Measurements from ENCODE around the gene SPRYD7.

The SPRYD7 gene

DNA sequence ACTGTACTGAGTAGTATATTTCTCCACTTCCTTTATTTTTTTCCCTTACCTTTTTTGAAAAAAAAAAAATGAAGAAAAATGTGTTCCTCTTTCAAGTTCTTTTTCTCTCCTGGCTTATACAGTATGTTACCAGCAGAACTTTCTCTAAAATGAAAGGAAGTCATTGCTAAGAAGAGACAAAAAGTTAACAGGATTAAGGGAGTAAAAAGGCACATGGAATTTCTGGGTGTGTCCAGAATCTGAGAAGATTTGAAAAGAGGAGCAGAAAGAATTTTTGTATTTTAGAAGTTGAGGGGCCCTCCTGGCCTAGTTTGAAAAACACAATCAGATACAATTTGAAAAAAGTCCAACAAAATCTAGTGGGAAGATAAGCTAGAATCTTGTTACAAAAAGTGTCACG lies 39.7 kb upstream of the SPRYD7 start:
- no peak overlapping the region for H3K27ac Mint-ChIP-seq
- TF ChIP-seq, protein P1, sequence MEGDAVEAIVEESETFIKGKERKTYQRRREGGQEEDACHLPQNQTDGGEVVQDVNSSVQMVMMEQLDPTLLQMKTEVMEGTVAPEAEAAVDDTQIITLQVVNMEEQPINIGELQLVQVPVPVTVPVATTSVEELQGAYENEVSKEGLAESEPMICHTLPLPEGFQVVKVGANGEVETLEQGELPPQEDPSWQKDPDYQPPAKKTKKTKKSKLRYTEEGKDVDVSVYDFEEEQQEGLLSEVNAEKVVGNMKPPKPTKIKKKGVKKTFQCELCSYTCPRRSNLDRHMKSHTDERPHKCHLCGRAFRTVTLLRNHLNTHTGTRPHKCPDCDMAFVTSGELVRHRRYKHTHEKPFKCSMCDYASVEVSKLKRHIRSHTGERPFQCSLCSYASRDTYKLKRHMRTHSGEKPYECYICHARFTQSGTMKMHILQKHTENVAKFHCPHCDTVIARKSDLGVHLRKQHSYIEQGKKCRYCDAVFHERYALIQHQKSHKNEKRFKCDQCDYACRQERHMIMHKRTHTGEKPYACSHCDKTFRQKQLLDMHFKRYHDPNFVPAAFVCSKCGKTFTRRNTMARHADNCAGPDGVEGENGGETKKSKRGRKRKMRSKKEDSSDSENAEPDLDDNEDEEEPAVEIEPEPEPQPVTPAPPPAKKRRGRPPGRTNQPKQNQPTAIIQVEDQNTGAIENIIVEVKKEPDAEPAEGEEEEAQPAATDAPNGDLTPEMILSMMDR (IDR thresholded peaks at IDR 0.05) = no peak
- H3K9me3 Mint-ChIP-seq = no peaks in the 10 kb centered on the region
- H3K4me1 Mint-ChIP-seq = peaks cover 8% of the 10 kb centered on the region
- H3K27me3 Mint-ChIP-seq (ENCODE audit: low read depth, poor library complexity) = peaks cover 10% of the 10 kb centered on the region
- no peaks in the 10 kb centered on the region for H3K36me3 Mint-ChIP-seq (ENCODE audit: low read depth)
- H3K4me3 Mint-ChIP-seq = no peak overlapping the region
- DNase-seq = no peak

DNA sequence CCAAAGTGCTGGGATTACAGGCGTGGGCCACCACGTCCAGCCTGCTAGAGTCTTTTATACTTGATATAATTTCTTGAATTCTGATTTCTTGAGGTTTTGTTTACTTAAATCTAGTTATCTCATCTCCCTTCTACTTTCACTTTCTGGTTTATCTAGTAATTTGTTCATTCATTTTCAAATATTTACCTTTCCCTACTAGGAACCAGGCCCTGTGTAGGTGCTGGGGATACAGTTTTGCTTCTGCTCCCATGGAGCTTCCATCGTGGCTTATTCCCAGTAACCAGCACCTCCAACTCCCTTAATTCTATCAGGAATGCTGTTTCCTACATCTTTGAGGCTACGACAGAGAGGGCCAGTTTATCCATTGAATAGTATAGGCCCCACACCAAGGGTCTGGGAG lies 36.6 kb upstream of the SPRYD7 start:
- TF ChIP-seq, protein P1 (IDR thresholded peaks at IDR 0.05) = no peak
- Mint-ChIP-seq H3K4me3 (no peak overlapping the region), H3K9me3 (peaks cover 5% of the 10 kb centered on the region), H3K4me1 (no peaks in the 10 kb centered on the region), H3K27me3 (ENCODE audit: low read depth, poor library complexity) (peaks cover 6% of the 10 kb centered on the region), H3K27ac (no peak overlapping the region), H3K36me3 (ENCODE audit: low read depth) (no peaks in the 10 kb centered on the region)
- DNase-seq = no peak

DNA sequence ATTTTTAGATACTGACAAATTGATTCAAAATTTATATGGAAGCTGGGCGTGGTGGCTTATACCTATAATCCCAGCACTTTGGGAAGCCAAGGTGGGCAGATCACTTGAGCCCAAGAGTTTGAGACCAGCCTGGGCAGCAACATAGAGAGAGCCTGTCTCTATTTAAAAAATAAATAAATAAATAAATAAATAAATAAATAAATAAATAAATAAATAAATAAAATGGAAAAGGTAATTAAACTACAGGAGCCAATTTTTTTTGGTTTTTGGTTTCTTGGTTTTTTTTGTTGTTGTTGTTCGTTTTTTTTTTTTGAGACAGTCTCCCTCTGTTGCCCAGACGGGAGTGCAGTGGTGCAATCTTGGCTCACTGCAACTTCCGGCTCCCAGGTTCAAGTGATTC lies 31.3 kb upstream of the SPRYD7 start:
- no peaks in the 10 kb centered on the region for H3K4me1 Mint-ChIP-seq
- peaks cover 42% of the 10 kb centered on the region for H3K9me3 Mint-ChIP-seq
- H3K36me3 Mint-ChIP-seq (ENCODE audit: low read depth) = peaks cover 28% of the 10 kb centered on the region
- H3K27me3 Mint-ChIP-seq (ENCODE audit: low read depth, poor library complexity) = peaks cover 3% of the 10 kb centered on the region
- no peak overlapping the region for H3K4me3 Mint-ChIP-seq
- no peak for DNase-seq
- TF ChIP-seq, protein P1 (IDR thresholded peaks at IDR 0.05) = no peak
- H3K27ac Mint-ChIP-seq = no peak overlapping the region

DNA sequence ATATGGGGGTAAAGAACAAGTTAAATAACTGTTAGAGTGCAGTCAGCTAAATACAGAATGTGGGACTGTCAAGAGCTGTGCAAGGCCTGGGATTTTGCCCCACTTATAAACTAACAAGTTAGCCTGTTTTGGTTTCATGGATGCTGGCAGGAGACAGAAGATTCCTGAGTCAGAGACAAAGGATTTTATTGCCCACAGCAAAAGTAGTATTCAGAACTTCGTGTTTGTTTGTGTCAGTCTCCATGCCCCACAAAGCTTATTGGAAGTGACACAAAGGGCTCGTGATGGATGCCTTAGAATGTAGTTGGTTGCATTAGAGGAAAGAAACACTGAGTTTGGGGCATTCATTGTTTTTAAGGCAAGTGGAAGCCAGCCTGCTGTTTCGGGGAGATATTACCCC lies 22.2 kb upstream of the SPRYD7 start:
- peaks cover 26% of the 10 kb centered on the region for H3K36me3 Mint-ChIP-seq (ENCODE audit: low read depth)
- DNase-seq = no peak
- no peaks in the 10 kb centered on the region for H3K4me1 Mint-ChIP-seq
- no peak overlapping the region for H3K27ac Mint-ChIP-seq
- H3K9me3 Mint-ChIP-seq = peaks cover 45% of the 10 kb centered on the region
- no peak overlapping the region for H3K4me3 Mint-ChIP-seq
- TF ChIP-seq, protein P1 (IDR thresholded peaks at IDR 0.05) = no peak
- peaks cover 23% of the 10 kb centered on the region for H3K27me3 Mint-ChIP-seq (ENCODE audit: low read depth, poor library complexity)

DNA sequence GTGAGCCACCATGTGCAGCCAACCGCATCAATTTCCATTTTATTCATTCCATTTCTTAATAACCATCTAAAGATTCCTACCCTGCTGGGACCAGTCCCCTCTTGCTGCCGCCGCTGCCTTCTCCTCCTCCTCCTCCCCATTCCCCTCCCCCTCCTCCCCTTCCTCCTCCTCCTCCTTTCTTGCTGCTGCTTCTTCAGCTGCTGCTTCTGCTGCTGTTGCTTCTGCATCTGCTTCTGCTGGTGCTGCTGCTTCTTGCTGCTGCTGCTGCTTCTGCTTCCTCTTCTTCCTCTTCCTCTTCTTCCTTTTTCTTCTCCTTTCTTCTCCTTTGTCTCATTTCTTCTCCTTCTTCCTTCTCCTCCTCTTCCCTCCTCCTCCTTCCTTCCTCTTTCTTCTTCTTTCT lies 20.0 kb upstream of the SPRYD7 start:
- TF ChIP-seq, protein P1 (IDR thresholded peaks at IDR 0.05) = no peak
- Mint-ChIP-seq H3K27me3 (ENCODE audit: low read depth, poor library complexity) (peaks cover 24% of the 10 kb centered on the region), H3K9me3 (peaks cover 23% of the 10 kb centered on the region), H3K27ac (no peak overlapping the region), H3K36me3 (ENCODE audit: low read depth) (peaks cover 14% of the 10 kb centered on the region), H3K4me1 (no peaks in the 10 kb centered on the region), H3K4me3 (no peak overlapping the region)
- no peak for DNase-seq

DNA sequence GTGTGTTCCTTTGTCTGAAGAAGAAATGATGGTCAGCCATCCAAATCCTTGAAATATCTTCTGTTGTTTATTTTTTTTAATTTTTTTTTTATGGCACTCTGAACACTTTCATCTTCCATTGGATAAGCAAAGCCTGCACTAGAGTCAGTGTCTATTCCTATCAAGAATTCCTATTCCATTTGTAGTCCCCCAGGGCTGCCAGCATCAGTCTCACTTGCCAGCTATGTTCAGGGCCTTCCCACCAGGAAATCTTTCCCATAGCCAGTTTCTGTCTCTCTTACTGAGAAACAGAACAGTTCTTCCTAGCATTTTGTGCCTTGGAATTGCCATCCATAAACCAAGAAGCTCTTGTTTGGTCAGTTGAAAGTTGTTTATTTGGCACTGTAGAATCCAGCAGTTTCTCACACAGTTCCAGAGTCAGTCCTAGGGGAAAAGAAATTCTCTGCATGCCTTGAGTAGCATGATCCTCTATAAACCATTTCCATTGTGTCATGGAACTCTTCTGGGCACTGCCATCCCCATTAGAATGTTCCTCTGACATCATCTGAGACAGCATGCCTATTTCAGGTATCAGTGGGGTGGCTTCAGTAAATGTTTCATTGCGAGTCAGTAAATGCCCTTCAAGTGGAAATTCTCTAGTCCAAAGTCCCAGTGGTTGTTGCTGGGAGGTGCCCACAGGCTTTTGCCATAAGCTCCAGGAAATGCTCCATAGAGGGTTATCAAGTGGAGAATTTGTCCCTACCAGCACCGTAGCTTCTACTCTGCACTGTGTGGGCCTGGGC lies 18.7 kb upstream of the SPRYD7 start:
- DNase-seq = no peak
- Mint-ChIP-seq H3K9me3 (peaks cover 12% of the 10 kb centered on the region), H3K4me3 (no peak overlapping the region), H3K36me3 (ENCODE audit: low read depth) (peaks cover 8% of the 10 kb centered on the region), H3K27ac (no peak overlapping the region), H3K4me1 (no peaks in the 10 kb centered on the region), H3K27me3 (ENCODE audit: low read depth, poor library complexity) (peaks cover 24% of the 10 kb centered on the region)
- TF ChIP-seq, protein P1 (IDR thresholded peaks at IDR 0.05) = no peak

Data from nephron progenitor cell (in vitro differentiated cells).